B cell (primary cell): ENCODE data around the gene DACH1. TPM values are rescaled to one million over a fixed set of nuclear protein-coding genes. Genes with fewer than 3 reads are reported as not detected.

Source experiments
- ATAC-seq: fragments of 200-7000 bp; cut with Tn5 transposase; one replicate; pipeline ENCODE4 v1.10.0; 2021; ENCODE audit warnings: low read depth, mild to moderate bottlenecking, moderate number of reproducible peaks, moderate library complexity
- CTCF ChIA-PET: fragments of 350-600 bp; sonication (Branson Sonifier 250); formaldehyde crosslinking; loops from one replicate; lab custom pipeline; 2021; ENCODE audit warnings: antibody characterized with exemption, inconsistent platforms; lab: Charles Lee
- POLR2A ChIA-PET: fragments of 350-600 bp; sonication (Branson Sonifier 250); formaldehyde crosslinking; loops from one replicate; lab custom pipeline; 2021; ENCODE audit warnings: antibody characterized with exemption; lab: Charles Lee
- DNase-seq: peaks from one replicate; pipeline ENCODE4 v3.0.0; 2013
- H2AFZ ChIP-seq: 2 replicates; pipeline ENCODE4 v1.6.1; 2012; ENCODE audit warnings: mild to moderate bottlenecking, low read depth, low read length; ENCODE audit not compliant: insufficient read depth, poor library complexity, severe bottlenecking
- H3K27ac ChIP-seq, 2 donors: 1 replicate in 1 of 2; 2 replicates in 1 of 2; pipeline ENCODE4 v1.5.1; 2012 to 2013; ENCODE audit warnings: low read length in 2 of 2, mild to moderate bottlenecking in 2 of 2, moderate library complexity in 1 of 2
- H3K27me3 ChIP-seq, 4 experiments: fragments of 200-600 bp in 1 of 4; sonication (generic) in 1 of 4; replicated peaks in 1 of 4; 1 replicate in 2 of 4; 2 replicates in 2 of 4; pipeline versions ENCODE4 v1.6.1 to v1.7.0; 2013 to 2016; ENCODE audit warnings: low read length in 3 of 4, mild to moderate bottlenecking in 2 of 4, mixed read lengths in 1 of 4, moderate library complexity in 1 of 4; ENCODE audit not compliant: insufficient read depth in 4 of 4, control insufficient read depth in 3 of 4; ENCODE audit errors: control extremely low read depth in 1 of 4
- H3K36me3 ChIP-seq, 2 experiments: replicated peaks in 1 of 2; 1 replicate in 1 of 2; 2 replicates in 1 of 2; pipeline versions ENCODE4 v1.6.1 to v1.7.1; 2013; ENCODE audit warnings: low read length in 1 of 2; ENCODE audit not compliant: insufficient read depth in 2 of 2, control insufficient read depth in 1 of 2; ENCODE audit errors: control extremely low read depth in 1 of 2, extremely low read depth in 1 of 2
- H3K4me1 ChIP-seq, 2 donors: fragments of 200-600 bp in 1 of 2; sonication (generic) in 1 of 2; 1 replicate in 1 of 2; 2 replicates in 1 of 2; pipeline versions ENCODE4 v1.5.1 to v1.6.1; 2013 to 2017; ENCODE audit warnings: low read length in 2 of 2; ENCODE audit not compliant: control insufficient read depth in 2 of 2, insufficient read depth in 2 of 2
- H3K4me2 ChIP-seq: replicated peaks from 2 replicates; pipeline ENCODE3; 2012; ENCODE audit warnings: mild to moderate bottlenecking, low read depth, low read length; ENCODE audit not compliant: poor library complexity, severe bottlenecking
- H3K4me3 ChIP-seq, 5 experiments: fragments of 200-600 bp in 1 of 5; sonication (generic) in 1 of 5; 1 replicate in 3 of 5; 2 replicates in 2 of 5; pipeline versions ENCODE4 v1.5.1 to v1.7.0; 2011 to 2016; ENCODE audit warnings: low read length in 4 of 5, mild to moderate bottlenecking in 4 of 5, low read depth in 2 of 5, control low read depth in 1 of 5, moderate library complexity in 1 of 5; ENCODE audit not compliant: insufficient read depth in 1 of 5; ENCODE audit errors: control extremely low read depth in 1 of 5, extremely low read depth in 1 of 5
- H3K79me2 ChIP-seq: fragments of 200-600 bp; sonication (generic); one replicate; pipeline ENCODE4 v1.6.0; 2016; ENCODE audit warnings: low read length; ENCODE audit not compliant: control insufficient read depth, insufficient read depth
- H3K9ac ChIP-seq: fragments of 200-600 bp; sonication (generic); 2 replicates; pipeline ENCODE4 v1.6.1; 2017; ENCODE audit warnings: mild to moderate bottlenecking, low read length, moderate library complexity
- H3K9me3 ChIP-seq, 3 donors: one replicate each; pipeline versions ENCODE4 v1.6.1 to v1.7.1; 2013; ENCODE audit warnings: low read length in 2 of 3; ENCODE audit not compliant: control insufficient read depth in 2 of 3, insufficient read depth in 1 of 3; ENCODE audit errors: control extremely low read depth in 1 of 3
- H4K20me1 ChIP-seq: 2 replicates; pipeline ENCODE4 v1.6.0; 2012; ENCODE audit warnings: mild to moderate bottlenecking, low read length; ENCODE audit not compliant: insufficient read depth, control insufficient read depth, poor library complexity, severe bottlenecking
- H3K27ac Mint-ChIP-seq: one replicate; pipeline ENCODE4 v1.8.0; 2021; ENCODE audit warnings: mixed read lengths
- H3K27me3 Mint-ChIP-seq: one replicate; pipeline ENCODE4 v1.8.0; 2021; ENCODE audit warnings: mixed read lengths
- H3K4me1 Mint-ChIP-seq: one replicate; pipeline ENCODE4 v1.8.0; 2021; ENCODE audit warnings: mixed read lengths
- H3K4me3 Mint-ChIP-seq: one replicate; pipeline ENCODE4 v1.8.0; 2021; ENCODE audit warnings: mixed read lengths
- H3K9me3 Mint-ChIP-seq: one replicate; pipeline ENCODE4 v1.8.0; 2022; ENCODE audit warnings: mixed read lengths; ENCODE audit not compliant: insufficient read depth
- CTCF ChIP-seq: fragments of 200-600 bp; IDR thresholded peaks from one replicate; pipeline ENCODE4 v1.8.0; 2022; ENCODE audit warnings: antibody characterized with exemption, mild to moderate bottlenecking
- EZH2 ChIP-seq: IDR thresholded peaks from 2 replicates; pipeline ENCODE4 v1.6.1; 2012; ENCODE audit warnings: borderline replicate concordance, low read depth, mild to moderate bottlenecking, moderate library complexity, low read length; ENCODE audit not compliant: insufficient read depth, poor library complexity, severe bottlenecking
- WGBS: methylation state at CpG from one replicate; pipeline ENCODE4 v1.1.5; 2013; ENCODE audit warnings: missing lambda C conversion rate; ENCODE audit not compliant: insufficient coverage; 5-methylcytosine and 5-hydroxymethylcytosine counted together
- intact Hi-C: fragments of 100-400 bp; cut with micrococcal nuclease; formaldehyde crosslinking; loops from one replicate; pipeline ENCODE4 v1.10.0; 2022
- polyA plus RNA-seq: library from polyadenylated mRNA; depleted of rRNA; stranded (reverse); fragments of >200 nt; gene quantifications from 2 replicates; pipeline ENCODE4 v1.2.3, GENCODE V29; 2012
- total RNA-seq, 2 donors: library from RNA; stranded (reverse); fragments of 120-200 nt in 1 of 2; gene quantifications; 1 replicate in 1 of 2; 2 replicates in 1 of 2; pipeline versions ENCODE4 v1.2.3 to v1.2.4, GENCODE V29; 2013 to 2022

Gene DACH1
- total and polyA plus RNA-seq, 2 donors (not counting 1 experiment from before 2014, with no cell fraction given) = not detected

GRCh38 chr13:71758828-71759227 is 108.2 kb downstream of the DACH1 start:
- no peaks in the 10 kb centered on the region for H4K20me1 ChIP-seq
- H3K79me2 ChIP-seq = no peaks in the 10 kb centered on the region
- Mint-ChIP-seq H3K9me3 (no peaks in the 10 kb centered on the region), H3K27me3 (no peaks in the 10 kb centered on the region), H3K4me3 (no peak overlapping the region), H3K4me1 (no peaks in the 10 kb centered on the region), H3K27ac (no peak overlapping the region)
- ChIA-PET POLR2A (no interaction called here), CTCF (no interaction called here)
- no peak overlapping the region for H3K4me2 ChIP-seq
- TF ChIP-seq CTCF = no peak
- no peak for TF ChIP-seq EZH2
- ATAC-seq = no peak
- H2AFZ ChIP-seq = no peak overlapping the region
- H3K36me3 ChIP-seq = no peaks in the 10 kb centered on the region
- no peak overlapping the region for H3K9ac ChIP-seq
- no CpG with 5 or more reads among the region's 2 CpGs for WGBS
- no peaks in the 10 kb centered on the region for H3K4me1 ChIP-seq
- H3K27ac ChIP-seq = no peak overlapping the region
- intact Hi-C loops = no loop called here
- no peaks in the 10 kb centered on the region for H3K9me3 ChIP-seq
- DNase-seq = no peak
- H3K4me3 ChIP-seq = no peak overlapping the region
- no peaks in the 10 kb centered on the region for H3K27me3 ChIP-seq

- TF ChIP-seq EZH2 = no peak
- H3K4me1 Mint-ChIP-seq = no peaks in the 10 kb centered on the region
- no peak overlapping the region for H3K4me2 ChIP-seq
- H2AFZ ChIP-seq = no peak overlapping the region
- H3K9ac ChIP-seq = no peak overlapping the region
- H3K79me2 ChIP-seq = no peaks in the 10 kb centered on the region
- ChIA-PET POLR2A (no interaction called here), CTCF (interaction anchor here (0.7 kb wide), 1 partner anchor 16 kb away, joined by 3 read pairs; no protein-coding TSS in a partner anchor)
- intact Hi-C loops = no loop called here
- no peaks in the 10 kb centered on the region for H3K4me1 ChIP-seq
- H3K27ac ChIP-seq = no peak overlapping the region
- no peak overlapping the region for H3K4me3 ChIP-seq
- no peaks in the 10 kb centered on the region for H4K20me1 ChIP-seq
- H3K9me3 Mint-ChIP-seq = no peaks in the 10 kb centered on the region
- H3K4me3 Mint-ChIP-seq = no peak overlapping the region
- WGBS = no CpG with 5 or more reads among the region's 7 CpGs
- no peak for ATAC-seq
- H3K27ac Mint-ChIP-seq = no peak overlapping the region
- H3K9me3 ChIP-seq = no peaks in the 10 kb centered on the region
- DNase-seq = no peak
- no peaks in the 10 kb centered on the region for H3K36me3 ChIP-seq
- no peaks in the 10 kb centered on the region for H3K27me3 Mint-ChIP-seq
- H3K27me3 ChIP-seq = no peaks in the 10 kb centered on the region
Measured at GRCh38 chr13:71754407-71754974, 112.5 kb downstream of the DACH1 start.
